IMR-90 (cell line): ENCODE results near the gene HYAL1. TPM values are rescaled to one million over a fixed set of nuclear protein-coding genes. Genes with fewer than 3 reads are reported as not detected.

Experiments
- ATAC-seq: fragments of 200-7000 bp; cut with Tn5 transposase; 2 replicates; pipeline ENCODE4 v1.9.1; 2020; ENCODE audit warnings: low read depth, mild to moderate bottlenecking, moderate library complexity
- BruUV-seq: library from RNA; stranded (reverse); fragments of 400-500 nt; replicated peaks from 2 replicates; lab custom pipeline; 2021; lab: Mats Ljungman, UMichigan
- CTCF ChIA-PET: fragments of 300-600 bp; formaldehyde crosslinking; extraction: SDS; loops from one replicate; lab custom pipeline; 2021; ENCODE audit warnings: antibody characterized with exemption; lab: Yijun Ruan, JAX
- POLR2A ChIA-PET: fragments of 300-600 bp; sonication (Branson Sonifier 250); formaldehyde crosslinking; loops from one replicate; lab custom pipeline; 2022; ENCODE audit warnings: antibody characterized with exemption; ENCODE audit not compliant: unreplicated experiment; lab: Charles Lee
- DNase-seq: peaks from one replicate; pipeline ENCODE4 v3.0.0; 2013
- H2AFZ ChIP-seq: replicated peaks from 2 replicates; pipeline ENCODE3; 2013; ENCODE audit warnings: low read length, mild to moderate bottlenecking; ENCODE audit not compliant: poor library complexity
- H2AK5ac ChIP-seq: 2 replicates; pipeline ENCODE4 v1.6.1; 2013; ENCODE audit warnings: low read depth, low read length, inconsistent platforms
- H2AK9ac ChIP-seq: replicated peaks from 2 replicates; pipeline ENCODE3; 2013; ENCODE audit warnings: mild to moderate bottlenecking, low read depth, low read length, moderate library complexity; ENCODE audit not compliant: poor library complexity
- H2BK120ac ChIP-seq: 2 replicates; pipeline ENCODE4 v1.6.1; 2013; ENCODE audit warnings: low read depth, low read length, inconsistent platforms
- H2BK15ac ChIP-seq: 3 replicates; pipeline ENCODE4 v1.6.1; 2013; ENCODE audit warnings: low read depth, low read length, inconsistent platforms
- H2BK20ac ChIP-seq: 2 replicates; pipeline ENCODE4 v1.6.1; 2013; ENCODE audit warnings: low read depth, mild to moderate bottlenecking, inconsistent platforms, low read length, moderate library complexity
- H2BK5ac ChIP-seq: 2 replicates; pipeline ENCODE4 v1.6.1; 2013; ENCODE audit warnings: mild to moderate bottlenecking, low read depth, low read length, inconsistent platforms; ENCODE audit not compliant: poor library complexity, severe bottlenecking
- H3K14ac ChIP-seq: replicated peaks from 2 replicates; pipeline ENCODE4 v1.6.1; 2013; ENCODE audit warnings: low read depth, low read length, inconsistent platforms
- H3K18ac ChIP-seq: 2 replicates; pipeline ENCODE4 v1.6.1; 2013; ENCODE audit warnings: low read depth, low read length, control low read depth
- H3K23ac ChIP-seq: 2 replicates; pipeline ENCODE4 v1.6.1; 2013; ENCODE audit warnings: low read depth, low read length, inconsistent platforms
- H3K27ac ChIP-seq: 2 replicates; pipeline ENCODE4 v1.5.1; 2013; ENCODE audit warnings: mild to moderate bottlenecking, control low read depth, low read length; ENCODE audit not compliant: insufficient read depth
- H3K27me3 ChIP-seq: 2 replicates; pipeline ENCODE4 v1.6.1; 2013; ENCODE audit warnings: low read length; ENCODE audit not compliant: control insufficient read depth, insufficient read depth
- H3K36me3 ChIP-seq: 2 replicates; pipeline ENCODE4 v1.6.1; 2013; ENCODE audit warnings: low read length, mixed read lengths; ENCODE audit not compliant: control insufficient read depth, insufficient read depth
- H3K4ac ChIP-seq: 2 replicates; pipeline ENCODE4 v1.6.1; 2013; ENCODE audit warnings: low read depth, low read length, inconsistent platforms
- H3K4me1 ChIP-seq: 2 replicates; pipeline ENCODE4 v1.6.1; 2013; ENCODE audit warnings: low read length, mixed read lengths; ENCODE audit not compliant: control insufficient read depth, insufficient read depth
- H3K4me2 ChIP-seq: 2 replicates; pipeline ENCODE4 v1.6.1; 2013; ENCODE audit warnings: low read depth, mild to moderate bottlenecking, control low read depth, low read length, moderate library complexity
- H3K4me3 ChIP-seq: 2 replicates; pipeline ENCODE4 v1.5.1; 2013; ENCODE audit warnings: low read depth, mild to moderate bottlenecking, control low read depth, low read length, moderate library complexity; ENCODE audit not compliant: insufficient read depth
- H3K56ac ChIP-seq: 2 replicates; pipeline ENCODE4 v1.6.1; 2013; ENCODE audit warnings: low read length, inconsistent platforms; ENCODE audit not compliant: insufficient read depth; ENCODE audit errors: extremely low read depth
- H3K79me1 ChIP-seq, 2 experiments: 2 replicates each; pipeline ENCODE4 v1.6.1; 2013; ENCODE audit warnings: low read length in 2 of 2, inconsistent platforms in 1 of 2, low read depth in 1 of 2
- H3K9ac ChIP-seq: 2 replicates; pipeline ENCODE4 v1.6.1; 2013; ENCODE audit warnings: low read depth, low read length, control low read depth
- H3K9me1 ChIP-seq: 2 replicates; pipeline ENCODE4 v1.6.1; 2013; ENCODE audit warnings: low read length, inconsistent platforms; ENCODE audit not compliant: insufficient read depth
- H3K9me3 ChIP-seq: 2 replicates; pipeline ENCODE4 v1.6.1; 2013; ENCODE audit warnings: low read length; ENCODE audit not compliant: control insufficient read depth, insufficient read depth
- H4K20me1 ChIP-seq: 2 replicates; pipeline ENCODE4 v1.6.1; 2013; ENCODE audit warnings: low read length, inconsistent platforms; ENCODE audit not compliant: insufficient read depth
- H4K5ac ChIP-seq: 2 replicates; pipeline ENCODE4 v1.6.1; 2013; ENCODE audit warnings: mild to moderate bottlenecking, low read depth, low read length, control low read depth
- H4K8ac ChIP-seq, 2 experiments: 2 replicates each; pipeline ENCODE4 v1.6.1; 2013; ENCODE audit warnings: low read depth in 2 of 2, low read length in 2 of 2, control low read depth in 1 of 2, inconsistent platforms in 1 of 2
- H4K91ac ChIP-seq: 2 replicates; pipeline ENCODE4 v1.6.1; 2013; ENCODE audit warnings: low read depth, low read length, inconsistent platforms; ENCODE audit not compliant: insufficient read depth
- BHLHE40 ChIP-seq: fragments of 150-350 bp; IDR thresholded peaks from 2 replicates; pipeline ENCODE4 v1.6.1; 2016; ENCODE audit warnings: mild to moderate bottlenecking, low read depth, low read length
- CHD1 ChIP-seq: IDR thresholded peaks from 2 replicates; pipeline ENCODE4 v1.6.1; 2012; ENCODE audit warnings: low read depth, low read length, improper control_type of control experiment
- FOS ChIP-seq: fragments of 150-350 bp; IDR thresholded peaks from 2 replicates; pipeline ENCODE4 v1.6.1; 2016; ENCODE audit warnings: low read depth, low read length
- MXI1 ChIP-seq: IDR thresholded peaks from 2 replicates; pipeline ENCODE4 v1.6.1; 2012; ENCODE audit warnings: low read depth, mild to moderate bottlenecking, low read length, moderate library complexity, borderline replicate concordance
- NFE2L2 ChIP-seq: fragments of 150-350 bp; IDR thresholded peaks from 2 replicates; pipeline ENCODE4 v1.6.1; 2016; ENCODE audit warnings: low read depth, mild to moderate bottlenecking, low read length
- RCOR1 ChIP-seq: IDR thresholded peaks from 2 replicates; pipeline ENCODE4 v1.6.1; 2012; ENCODE audit warnings: mild to moderate bottlenecking, low read length, improper control_type of control experiment; ENCODE audit not compliant: insufficient replicate concordance
- WGBS, 2 experiments: methylation state at CpG; one replicate each; pipeline versions ENCODE4 v1.1.5 to v1.1.7; 2013; ENCODE audit warnings: missing lambda C conversion rate in 2 of 2; ENCODE audit not compliant: insufficient read length in 1 of 2; ENCODE audit errors: extremely low coverage in 2 of 2; 5-methylcytosine and 5-hydroxymethylcytosine counted together
- dilution Hi-C: fragments of 300-500 bp; cut with HindIII; formaldehyde crosslinking; loops from one replicate; pipeline ENCODE4 v1.14.3; 2018; ENCODE audit warnings: low sequenced_read_pairs; ENCODE audit not compliant: unreplicated experiment
- in situ Hi-C: fragments of 300-500 bp; cut with MboI; formaldehyde crosslinking; loops from 3 replicates; pipeline ENCODE4 v1.14.3; 2019; ENCODE audit warnings: low sequenced_read_pairs, inconsistent platforms, mixed read lengths
- intact Hi-C: fragments of 100-400 bp; cut with micrococcal nuclease; formaldehyde crosslinking; loops from 2 replicates; pipeline ENCODE4 v1.10.0; 2022
- polyA plus RNA-seq, 3 experiments: library from polyadenylated mRNA; depleted of rRNA; stranded (reverse); fragments of >200 nt; gene quantifications; 2 replicates each; pipeline ENCODE4 v1.2.3, GENCODE V29; 2012; ENCODE audit warnings: low replicate concordance in 1 of 3
- total RNA-seq: library from RNA; depleted of rRNA; stranded (reverse); fragments of >200 nt; gene quantifications from 2 replicates; pipeline ENCODE4 v1.2.3, GENCODE V29; 2012
- TF ChIP-seq, protein P1 (sequence below): fragments of 150-350 bp; IDR thresholded peaks from 2 replicates; pipeline ENCODE4 v1.6.1; 2016; ENCODE audit warnings: low read depth, mild to moderate bottlenecking, low read length, moderate library complexity, borderline replicate concordance

Gene HYAL1
- total and polyA plus RNA-seq, 2 of the 4 experiments (the other 2 are of a cell fraction), result 0.32 to 0.36 TPM

DNA sequence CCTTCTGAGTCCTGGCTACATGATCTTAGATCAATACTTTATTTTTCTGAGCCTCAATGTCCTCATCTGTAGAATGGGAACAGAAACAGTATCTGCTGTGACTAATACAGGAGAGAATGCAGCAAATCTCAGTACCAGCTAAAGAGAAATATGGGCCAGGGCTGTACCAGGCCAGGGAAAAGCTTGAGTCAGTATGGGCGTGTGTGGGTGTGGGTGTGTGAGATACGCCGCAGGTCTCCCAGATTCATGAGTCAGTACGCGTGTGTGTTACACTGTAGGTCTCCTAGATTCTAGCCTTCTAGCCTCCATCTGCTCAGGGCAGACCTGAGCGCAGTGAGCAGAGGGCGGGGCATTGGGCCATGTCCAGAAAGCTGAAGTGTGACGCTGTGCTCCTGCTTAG lies 52.2 kb downstream of the HYAL1 start:
- intact Hi-C loops, result no loop called here
- POLR2A ChIA-PET, result no interaction called here
- CTCF ChIA-PET, result no interaction called here

More for the DNA sequence above, 52.2 kb downstream of the HYAL1 start:
- H3K23ac ChIP-seq, result no peak overlapping the region
- H2BK120ac ChIP-seq, result no peak overlapping the region
- no peak overlapping the region for H3K4me2 ChIP-seq
- H3K9ac ChIP-seq, result no peak overlapping the region
- H2BK15ac ChIP-seq, result no peak overlapping the region
- 0 out of 2 replicates have a peak overlapping the region, but pooled peaks have one; percentile 3 for H2AK5ac ChIP-seq
- no peak overlapping the region for H4K91ac ChIP-seq
- ATAC-seq, result peak; percentile 46
- no peak overlapping the region for H3K56ac ChIP-seq
- peaks cover 24% of the 10 kb centered on the region for H3K9me1 ChIP-seq
- H4K5ac ChIP-seq, result no peak overlapping the region
- H3K4me1 ChIP-seq, result peaks cover 45% of the 10 kb centered on the region
- H3K4me3 ChIP-seq, result no peak overlapping the region
- peaks cover 86% of the 10 kb centered on the region for H4K20me1 ChIP-seq
- peak; percentile 94 for DNase-seq
- peak overlapping the region; percentile 83 for H2AK9ac ChIP-seq
- H3K4ac ChIP-seq, result peak overlapping the region; percentile 45; the same call in 1 of the 2 replicates
- in situ Hi-C loops (no loop called here), dilution Hi-C loops (no loop called here)
- H2BK20ac ChIP-seq, result no peak overlapping the region
- H2BK5ac ChIP-seq, result peak overlapping the region; percentile 53
- no TSS peak for BruUV-seq
- no peaks in the 10 kb centered on the region for H3K9me3 ChIP-seq
- H3K27me3 ChIP-seq, result no peaks in the 10 kb centered on the region
- peak overlapping the region; percentile 46 for H2AFZ ChIP-seq
- TF ChIP-seq CHD1 (no peak), NFE2L2 (no peak), MXI1 (peak; percentile 55; the same call in 1 of the 2 replicates), FOS (peak; percentile 67), BHLHE40 (peak; percentile 58), RCOR1 (peak; percentile 100)
- TF ChIP-seq, protein P1, sequence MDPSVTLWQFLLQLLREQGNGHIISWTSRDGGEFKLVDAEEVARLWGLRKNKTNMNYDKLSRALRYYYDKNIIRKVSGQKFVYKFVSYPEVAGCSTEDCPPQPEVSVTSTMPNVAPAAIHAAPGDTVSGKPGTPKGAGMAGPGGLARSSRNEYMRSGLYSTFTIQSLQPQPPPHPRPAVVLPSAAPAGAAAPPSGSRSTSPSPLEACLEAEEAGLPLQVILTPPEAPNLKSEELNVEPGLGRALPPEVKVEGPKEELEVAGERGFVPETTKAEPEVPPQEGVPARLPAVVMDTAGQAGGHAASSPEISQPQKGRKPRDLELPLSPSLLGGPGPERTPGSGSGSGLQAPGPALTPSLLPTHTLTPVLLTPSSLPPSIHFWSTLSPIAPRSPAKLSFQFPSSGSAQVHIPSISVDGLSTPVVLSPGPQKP, result no peak
- H3K27ac ChIP-seq, result no peak overlapping the region
- 0 out of 2 replicates have a peak overlapping the region, but pooled peaks have one; percentile 23 for H3K14ac ChIP-seq
- H3K36me3 ChIP-seq, result peaks cover 42% of the 10 kb centered on the region
- H3K18ac ChIP-seq, result no peak overlapping the region
- 36% methylated on average over 5 of the region's 8 CpGs; no CpG with 5 or more reads in 1 of the 2 experiments for WGBS, 2 experiments
- no peak overlapping the region; a peak in 1 of 4 replicates for H4K8ac ChIP-seq
- peaks cover 18 to 87% of the 10 kb centered on the region in 2 experiments for H3K79me1 ChIP-seq
